ENCODE results near the gene RTP5. TPM values are rescaled to one million over a fixed set of nuclear protein-coding genes. Genes with fewer than 3 reads are reported as not detected.
A peak's percentile ranks its signal among the peaks of the same experiment; 100 is the strongest.

Gene RTP5
- total RNA-seq, 2 donors from 2014 or later, result not detected

DNA sequence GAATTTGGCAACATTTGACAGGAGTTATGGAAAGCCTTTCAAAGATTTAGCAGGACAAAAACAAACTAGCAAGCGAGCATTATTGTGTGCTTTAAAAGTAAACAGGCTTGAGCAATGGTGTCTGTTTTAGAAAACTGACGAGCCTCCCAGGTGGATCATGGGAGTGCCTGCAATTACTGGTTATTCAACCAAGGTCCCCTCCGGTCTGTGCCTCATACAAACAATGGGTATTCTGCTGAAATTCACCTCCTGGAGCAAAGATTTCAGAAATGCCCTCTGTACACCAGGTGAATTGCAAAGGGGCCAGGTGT lies 22.4 kb downstream of the RTP5 start:
- Mint-ChIP-seq H3K27ac (no peak overlapping the region), H3K4me1 (peaks cover 8% of the 10 kb centered on the region), H3K27me3 (ENCODE audit: insufficient read depth) (no peaks in the 10 kb centered on the region), H3K36me3 (ENCODE audit: low read depth) (no peaks in the 10 kb centered on the region), H3K9me3 (peaks cover 11% of the 10 kb centered on the region), H3K4me3 (no peak overlapping the region)
- no peak for DNase-seq
- Histone ChIP-seq H3K27ac (ENCODE audit: low read depth, low read length) (no peak overlapping the region), H3K36me3 (ENCODE audit: control insufficient read depth, insufficient read depth, low read length) (no peaks in the 10 kb centered on the region), H3K27me3 (ENCODE audit: control insufficient read depth, insufficient read depth, low read length, poor library complexity, severe bottlenecking) (no peaks in the 10 kb centered on the region), H3K9me3 (ENCODE audit: control insufficient read depth, low read length) (peaks cover 3% of the 10 kb centered on the region), H3K9ac (ENCODE audit: extremely low read depth, low read length, poor library complexity, severe bottlenecking) (no peak overlapping the region), H3K4me3 (ENCODE audit: low read length) (no peak overlapping the region), H3K4me1 (ENCODE audit: control insufficient read depth, insufficient read depth, low read length) (no peaks in the 10 kb centered on the region)
- TF ChIP-seq, protein P1, sequence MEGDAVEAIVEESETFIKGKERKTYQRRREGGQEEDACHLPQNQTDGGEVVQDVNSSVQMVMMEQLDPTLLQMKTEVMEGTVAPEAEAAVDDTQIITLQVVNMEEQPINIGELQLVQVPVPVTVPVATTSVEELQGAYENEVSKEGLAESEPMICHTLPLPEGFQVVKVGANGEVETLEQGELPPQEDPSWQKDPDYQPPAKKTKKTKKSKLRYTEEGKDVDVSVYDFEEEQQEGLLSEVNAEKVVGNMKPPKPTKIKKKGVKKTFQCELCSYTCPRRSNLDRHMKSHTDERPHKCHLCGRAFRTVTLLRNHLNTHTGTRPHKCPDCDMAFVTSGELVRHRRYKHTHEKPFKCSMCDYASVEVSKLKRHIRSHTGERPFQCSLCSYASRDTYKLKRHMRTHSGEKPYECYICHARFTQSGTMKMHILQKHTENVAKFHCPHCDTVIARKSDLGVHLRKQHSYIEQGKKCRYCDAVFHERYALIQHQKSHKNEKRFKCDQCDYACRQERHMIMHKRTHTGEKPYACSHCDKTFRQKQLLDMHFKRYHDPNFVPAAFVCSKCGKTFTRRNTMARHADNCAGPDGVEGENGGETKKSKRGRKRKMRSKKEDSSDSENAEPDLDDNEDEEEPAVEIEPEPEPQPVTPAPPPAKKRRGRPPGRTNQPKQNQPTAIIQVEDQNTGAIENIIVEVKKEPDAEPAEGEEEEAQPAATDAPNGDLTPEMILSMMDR (conservative IDR thresholded peaks at IDR 0.05), result no peak
- WGBS, 2 experiments (ENCODE audit: insufficient coverage in 1 of 2, insufficient read length in 1 of 2), result 89 to 90% methylated on average over 3 of the region's 3 CpGs

DNA sequence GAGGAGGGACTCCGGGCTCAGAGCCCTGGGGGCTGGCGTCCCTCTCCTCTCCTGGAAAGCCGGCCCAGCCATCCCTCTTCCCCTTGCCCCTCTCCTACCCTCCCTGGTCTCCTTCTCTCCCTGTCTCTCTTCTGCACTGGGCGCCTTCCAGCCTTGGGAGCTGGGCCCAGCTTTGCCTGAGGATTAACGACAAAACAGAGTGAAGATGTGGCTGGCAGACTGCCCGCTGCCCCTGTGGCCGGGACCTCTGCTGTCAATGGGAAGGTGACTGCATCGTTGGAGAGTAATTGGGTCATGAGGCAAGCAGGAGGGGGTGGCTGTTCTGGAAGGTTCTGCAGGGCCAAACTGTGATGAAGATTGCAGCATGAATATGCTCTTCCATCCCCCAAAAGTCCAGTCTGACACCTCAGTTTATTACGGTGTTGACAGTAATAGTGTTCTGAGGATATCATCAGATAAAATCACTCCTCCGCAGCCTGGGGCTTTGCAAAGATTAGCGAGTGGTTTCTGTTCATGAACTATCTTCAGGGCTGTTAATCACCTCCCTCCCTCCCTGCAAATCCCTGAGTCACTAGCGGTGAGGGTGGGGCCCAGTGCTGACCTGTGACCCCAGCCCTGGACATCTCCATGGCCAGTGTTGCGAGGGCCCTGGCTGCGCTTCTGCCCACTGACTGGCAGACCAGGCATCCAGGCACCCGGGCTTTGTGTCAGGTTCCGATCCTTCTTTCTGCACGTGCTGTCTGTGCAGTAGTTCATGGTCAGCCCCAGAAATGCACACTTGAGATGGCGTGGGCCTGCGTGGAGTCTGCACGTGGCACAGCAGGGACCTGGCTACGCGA lies 23.0 kb downstream of the RTP5 start:
- no peak for DNase-seq
- Mint-ChIP-seq H3K4me1 (peaks cover 8% of the 10 kb centered on the region), H3K9me3 (peaks cover 11% of the 10 kb centered on the region)

DNA sequence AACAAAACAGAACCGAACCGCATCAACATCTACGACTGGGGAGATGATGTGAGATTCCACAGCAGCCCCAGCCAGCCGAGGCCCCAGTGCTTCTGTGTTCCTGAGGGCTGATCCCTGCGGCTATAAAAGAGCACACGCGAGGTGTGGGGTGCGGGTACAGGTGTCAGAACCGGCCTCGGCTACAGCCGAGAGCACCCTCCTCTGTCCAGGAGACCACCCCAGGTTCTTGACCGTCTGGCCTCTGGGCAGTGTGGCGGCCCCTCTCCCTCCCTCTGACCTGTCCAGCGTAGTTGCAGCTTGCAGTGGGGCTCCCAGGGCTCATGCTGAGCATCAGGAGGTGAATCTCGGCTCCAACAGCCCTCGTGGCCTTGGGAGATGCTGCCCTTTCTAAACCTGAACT lies 23.7 kb downstream of the RTP5 start:
- H3K9me3 ChIP-seq (ENCODE audit: control insufficient read depth, low read length), result peaks cover 3% of the 10 kb centered on the region
- no peaks in the 10 kb centered on the region for H3K36me3 ChIP-seq (ENCODE audit: control insufficient read depth, insufficient read depth, low read length)
- H3K27me3 Mint-ChIP-seq (ENCODE audit: insufficient read depth), result no peaks in the 10 kb centered on the region
- peaks cover 8% of the 10 kb centered on the region for H3K4me1 Mint-ChIP-seq
- WGBS, 2 experiments (ENCODE audit: insufficient coverage in 1 of 2, insufficient read length in 1 of 2), result 89 to 94% methylated on average over 10 to 16 of the region's 16 CpGs
- H3K9me3 Mint-ChIP-seq, result peaks cover 9% of the 10 kb centered on the region
- DNase-seq, result peak; percentile 38
- no peaks in the 10 kb centered on the region for H3K36me3 Mint-ChIP-seq (ENCODE audit: low read depth)
- H3K27ac ChIP-seq (ENCODE audit: low read depth, low read length), result no peak overlapping the region
- no peaks in the 10 kb centered on the region for H3K4me1 ChIP-seq (ENCODE audit: control insufficient read depth, insufficient read depth, low read length)
- no peak overlapping the region for H3K4me3 ChIP-seq (ENCODE audit: low read length)
- H3K27me3 ChIP-seq (ENCODE audit: control insufficient read depth, insufficient read depth, low read length, poor library complexity, severe bottlenecking), result no peaks in the 10 kb centered on the region
- no peak overlapping the region for H3K27ac Mint-ChIP-seq
- TF ChIP-seq, protein P1 (conservative IDR thresholded peaks at IDR 0.05), result no peak
- H3K9ac ChIP-seq (ENCODE audit: extremely low read depth, low read length, poor library complexity, severe bottlenecking), result no peak overlapping the region
- H3K4me3 Mint-ChIP-seq, result no peak overlapping the region

More for the DNA sequence above, 23.0 kb downstream of the RTP5 start:
- Histone ChIP-seq H3K27me3 (ENCODE audit: control insufficient read depth, insufficient read depth, low read length, poor library complexity, severe bottlenecking) (no peaks in the 10 kb centered on the region), H3K4me3 (ENCODE audit: low read length) (no peak overlapping the region), H3K9ac (ENCODE audit: extremely low read depth, low read length, poor library complexity, severe bottlenecking) (no peak overlapping the region), H3K9me3 (ENCODE audit: control insufficient read depth, low read length) (peaks cover 3% of the 10 kb centered on the region), H3K27ac (ENCODE audit: low read depth, low read length) (no peak overlapping the region), H3K36me3 (ENCODE audit: control insufficient read depth, insufficient read depth, low read length) (no peaks in the 10 kb centered on the region), H3K4me1 (ENCODE audit: control insufficient read depth, insufficient read depth, low read length) (no peaks in the 10 kb centered on the region)
- H3K4me3 Mint-ChIP-seq, result no peak overlapping the region
- H3K27me3 Mint-ChIP-seq (ENCODE audit: insufficient read depth), result no peaks in the 10 kb centered on the region
- H3K36me3 Mint-ChIP-seq (ENCODE audit: low read depth), result no peaks in the 10 kb centered on the region
- TF ChIP-seq, protein P1 (conservative IDR thresholded peaks at IDR 0.05), result no peak
- WGBS, 2 experiments (ENCODE audit: insufficient coverage in 1 of 2, insufficient read length in 1 of 2), result 89 to 92% methylated on average over 17 to 22 of the region's 22 CpGs
- peak overlapping the region; percentile 44 for H3K27ac Mint-ChIP-seq

Data from endodermal cell (in vitro differentiated cells).